GM23338 (cell line): ENCODE results near the gene ADTRP. TPM values are rescaled to one million over a fixed set of nuclear protein-coding genes. Genes with fewer than 3 reads are reported as not detected.

Experiments used
- ATAC-seq: fragments of 200-7000 bp; cut with Tn5 transposase; 3 replicates; pipeline ENCODE4 v1.9.1; 2020
- DNase-seq: peaks from one replicate; pipeline ENCODE4 v3.0.0-alpha.2; 2015; ENCODE audit warnings: low spot score
- H2AFZ ChIP-seq: fragments of 200-600 bp; sonication (generic); 2 replicates; pipeline ENCODE4 v1.8.0; 2016; ENCODE audit warnings: antibody characterized with exemption, mild to moderate bottlenecking, moderate library complexity
- H3F3A ChIP-seq: fragments of 200-600 bp; sonication (generic); replicated peaks from 2 replicates; pipeline ENCODE4 v1.8.0; 2017; ENCODE audit warnings: antibody characterized with exemption, mixed run types, low read depth
- H3K27ac ChIP-seq: fragments of 200-600 bp; sonication (generic); 2 replicates; pipeline ENCODE4 v1.6.1; 2016; ENCODE audit warnings: low read depth
- H3K27me3 ChIP-seq: fragments of 200-600 bp; sonication (generic); 2 replicates; pipeline ENCODE4 v1.8.0; 2016; ENCODE audit warnings: mild to moderate bottlenecking, mixed run types, moderate library complexity; ENCODE audit not compliant: insufficient read depth
- H3K36me3 ChIP-seq: fragments of 200-600 bp; sonication (generic); 2 replicates; pipeline ENCODE4 v1.8.0; 2016; ENCODE audit warnings: mild to moderate bottlenecking; ENCODE audit not compliant: insufficient read depth
- H3K4me1 ChIP-seq: fragments of 200-600 bp; sonication (generic); 2 replicates; pipeline ENCODE4 v1.8.0; 2016; ENCODE audit warnings: mild to moderate bottlenecking, moderate library complexity; ENCODE audit not compliant: insufficient read depth
- H3K4me2 ChIP-seq: fragments of 200-600 bp; sonication (generic); 2 replicates; pipeline ENCODE4 v1.7.1; 2017; ENCODE audit warnings: mixed run types
- H3K4me3 ChIP-seq: fragments of 200-600 bp; sonication (generic); 2 replicates; pipeline ENCODE4 v1.6.1; 2016; ENCODE audit warnings: mixed run types
- H3K79me2 ChIP-seq: fragments of 200-600 bp; sonication (generic); replicated peaks from 2 replicates; pipeline ENCODE4 v1.8.0; 2017; ENCODE audit warnings: mild to moderate bottlenecking; ENCODE audit not compliant: insufficient read depth
- H3K9me2 ChIP-seq: fragments of 200-600 bp; sonication (generic); 2 replicates; pipeline ENCODE4 v1.8.0; 2017; ENCODE audit not compliant: insufficient read depth
- H4K20me1 ChIP-seq: fragments of 200-600 bp; sonication (generic); replicated peaks from 2 replicates; pipeline ENCODE4 v1.8.0; 2017; ENCODE audit warnings: mild to moderate bottlenecking; ENCODE audit not compliant: insufficient read depth
- H3K27ac Mint-ChIP-seq: 2 replicates; pipeline ENCODE4 v1.8.0; 2020; ENCODE audit warnings: inconsistent platforms, mild to moderate bottlenecking, moderate library complexity, mixed read lengths
- H3K27me3 Mint-ChIP-seq: 3 replicates; pipeline ENCODE4 v1.8.0; 2022; ENCODE audit warnings: low read depth, mild to moderate bottlenecking, moderate library complexity, mixed read lengths, inconsistent platforms; ENCODE audit not compliant: insufficient read depth, poor library complexity
- H3K36me3 Mint-ChIP-seq: 3 replicates; pipeline ENCODE4 v1.8.0; 2021; ENCODE audit warnings: low read depth, mild to moderate bottlenecking, inconsistent platforms, moderate library complexity, mixed read lengths
- H3K4me1 Mint-ChIP-seq: 3 replicates; pipeline ENCODE4 v1.8.0; 2020; ENCODE audit warnings: mild to moderate bottlenecking, inconsistent platforms, mixed read lengths
- H3K4me3 Mint-ChIP-seq: 3 replicates; pipeline ENCODE4 v1.8.0; 2021; ENCODE audit warnings: moderate library complexity, mild to moderate bottlenecking, inconsistent platforms, mixed read lengths
- H3K9me3 Mint-ChIP-seq: 3 replicates; pipeline ENCODE4 v1.8.0; 2020; ENCODE audit warnings: moderate library complexity, mild to moderate bottlenecking, inconsistent platforms, mixed read lengths
- JUNB ChIP-seq: IDR thresholded peaks from one replicate; pipeline ENCODE4 v1.6.1; 2016; ENCODE audit warnings: antibody characterized with exemption; ENCODE audit not compliant: unreplicated experiment
- POLR2AphosphoS5 ChIP-seq: IDR thresholded peaks from 2 replicates; pipeline ENCODE4 v1.6.1; 2016; ENCODE audit warnings: antibody characterized with exemption, low read depth
- REST ChIP-seq: IDR thresholded peaks from one replicate; pipeline ENCODE4 v1.6.1; 2018; ENCODE audit warnings: antibody characterized with exemption; ENCODE audit not compliant: unreplicated experiment
- ZNF462 ChIP-seq: fragments of 250-450 bp; sonication (Bioruptor Pico); IDR thresholded peaks from 2 replicates; pipeline ENCODE4 v1.5.0; 2020; ENCODE audit warnings: mild to moderate bottlenecking, moderate library complexity
- polyA plus RNA-seq: library from polyadenylated mRNA; unstranded; fragments of >200 nt; fragmentation: Nextera tagmentation; extraction: Ambion mirVana; gene quantifications from 2 replicates; pipeline ENCODE4 v1.2.1, GENCODE V29; 2016
- total RNA-seq: library from RNA; depleted of rRNA; stranded (reverse); fragments of >200 nt; shearing (Covaris generic); gene quantifications from 2 replicates; pipeline ENCODE4 v1.2.3, GENCODE V29; 2014

The ADTRP gene
- total and polyA plus RNA-seq, 2 experiments from 2014 or later = not detected

GRCh38 chr6:11731423-11731822, 47.2 kb downstream of the ADTRP start:
- H3K27me3 ChIP-seq = no peaks in the 10 kb centered on the region
- no peak for TF ChIP-seq ZNF462 (CRISPR knock-in tag)
- no peak for TF ChIP-seq REST
- no peak for TF ChIP-seq JUNB
- no peak for TF ChIP-seq POLR2AphosphoS5

More at GRCh38 chr6:11731423-11731822, 47.2 kb downstream of the ADTRP start:
- no peaks in the 10 kb centered on the region for H3F3A ChIP-seq
- Mint-ChIP-seq H3K36me3 (no peaks in the 10 kb centered on the region), H3K27me3 (peaks cover 3% of the 10 kb centered on the region), H3K4me1 (peaks cover 5% of the 10 kb centered on the region), H3K27ac (no peak overlapping the region), H3K4me3 (no peak overlapping the region), H3K9me3 (no peaks in the 10 kb centered on the region; the same call in 2 of the 3 replicates)
- H3K27ac ChIP-seq = no peak overlapping the region
- no peaks in the 10 kb centered on the region; the same call in 1 of the 2 replicates for H3K36me3 ChIP-seq
- H3K79me2 ChIP-seq = no peaks in the 10 kb centered on the region
- DNase-seq (no peak), ATAC-seq (no peak)
- no peaks in the 10 kb centered on the region for H4K20me1 ChIP-seq
- H3K4me1 ChIP-seq = no peaks in the 10 kb centered on the region
- H3K9me2 ChIP-seq = peaks cover 7% of the 10 kb centered on the region; the same call in 1 of the 2 replicates
- H2AFZ ChIP-seq = no peak overlapping the region
- H3K4me3 ChIP-seq = no peak overlapping the region
- no peak overlapping the region for H3K4me2 ChIP-seq
